ENCODE data around the gene ZNF148.

- no peak for TF ChIP-seq CTCF (IDR thresholded peaks at IDR 0.05; ENCODE audit: borderline replicate concordance, extremely low read depth, low read length, poor library complexity, severe bottlenecking)
- no peak for TF ChIP-seq EZH2 (IDR thresholded peaks at IDR 0.05; ENCODE audit: borderline replicate concordance, low read depth, low read length, severe bottlenecking)
Measured at GRCh38 chr3:125179884-125180240, 195.3 kb downstream of the ZNF148 start.
